Measurements from ENCODE around the gene GTSE1.

GTSE1 gene

GRCh38 chr22:46281866-46282678 is 14.6 kb upstream of the GTSE1 start:
- TF ChIP-seq POLR2A (IDR thresholded peaks at IDR 0.05; ENCODE audit: low read length) (no peak), GATA1 (IDR thresholded peaks at IDR 0.05; ENCODE audit: low read depth, low read length) (no peak)

GRCh38 chr22:46286006-46286405 is 10.7 kb upstream of the GTSE1 start:
- TF ChIP-seq POLR2A (IDR thresholded peaks at IDR 0.05; ENCODE audit: low read length), result no peak
- no peak for TF ChIP-seq GATA1 (IDR thresholded peaks at IDR 0.05; ENCODE audit: low read depth, low read length)
- DNase-seq, result no peak

More at GRCh38 chr22:46281866-46282678, 14.6 kb upstream of the GTSE1 start:
- no peak for DNase-seq

GRCh38 chr22:46286941-46287872 is 9.5 kb upstream of the GTSE1 start:
- TF ChIP-seq GATA1 (IDR thresholded peaks at IDR 0.05; ENCODE audit: low read depth, low read length), result no peak
- TF ChIP-seq POLR2A (IDR thresholded peaks at IDR 0.05; ENCODE audit: low read length), result no peak
- DNase-seq, result no peak

GRCh38 chr22:46287873-46288751 is 8.6 kb upstream of the GTSE1 start:
- no peak for DNase-seq

GRCh38 chr22:46288846-46289243 is 7.8 kb upstream of the GTSE1 start:
- TF ChIP-seq POLR2A (IDR thresholded peaks at IDR 0.05; ENCODE audit: low read length) (no peak), GATA1 (IDR thresholded peaks at IDR 0.05; ENCODE audit: low read depth, low read length) (no peak)
- no peak for DNase-seq

More at GRCh38 chr22:46287873-46288751, 8.6 kb upstream of the GTSE1 start:
- TF ChIP-seq POLR2A (IDR thresholded peaks at IDR 0.05; ENCODE audit: low read length) (peak; percentile 3), GATA1 (IDR thresholded peaks at IDR 0.05; ENCODE audit: low read depth, low read length) (no peak)

- no peak for DNase-seq
- TF ChIP-seq GATA1 (IDR thresholded peaks at IDR 0.05; ENCODE audit: low read depth, low read length), result no peak
- TF ChIP-seq POLR2A (IDR thresholded peaks at IDR 0.05; ENCODE audit: low read length), result no peak
Measured at GRCh38 chr22:46289244-46289891, 7.3 kb upstream of the GTSE1 start.

- TF ChIP-seq POLR2A (IDR thresholded peaks at IDR 0.05; ENCODE audit: low read length) (no peak), GATA1 (IDR thresholded peaks at IDR 0.05; ENCODE audit: low read depth, low read length) (no peak)
- no peak for DNase-seq
Measured at GRCh38 chr22:46290121-46290842, 6.4 kb upstream of the GTSE1 start.

- no peak for DNase-seq
- TF ChIP-seq POLR2A (IDR thresholded peaks at IDR 0.05; ENCODE audit: low read length), result no peak
- TF ChIP-seq GATA1 (IDR thresholded peaks at IDR 0.05; ENCODE audit: low read depth, low read length), result no peak
Measured at GRCh38 chr22:46290843-46291785, 5.6 kb upstream of the GTSE1 start.

- no peak for DNase-seq
- no peak for TF ChIP-seq GATA1 (IDR thresholded peaks at IDR 0.05; ENCODE audit: low read depth, low read length)
- no peak for TF ChIP-seq POLR2A (IDR thresholded peaks at IDR 0.05; ENCODE audit: low read length)
Measured at GRCh38 chr22:46292173-46292572, 4.5 kb upstream of the GTSE1 start.

- TF ChIP-seq GATA1 (IDR thresholded peaks at IDR 0.05; ENCODE audit: low read depth, low read length) (no peak), POLR2A (IDR thresholded peaks at IDR 0.05; ENCODE audit: low read length) (no peak)
- no peak for DNase-seq
Measured at GRCh38 chr22:46292732-46293131, 3.9 kb upstream of the GTSE1 start.

GRCh38 chr22:46293577-46294260 is 3.0 kb upstream of the GTSE1 start:
- no peak for TF ChIP-seq POLR2A (IDR thresholded peaks at IDR 0.05; ENCODE audit: low read length)
- TF ChIP-seq GATA1 (IDR thresholded peaks at IDR 0.05; ENCODE audit: low read depth, low read length), result no peak
- no peak for DNase-seq

All from erythroblast (primary cell).